K562 (cell line): Measurements from ENCODE around the gene PPIE. TPM values are rescaled to one million over a fixed set of nuclear protein-coding genes. Genes with fewer than 3 reads are reported as not detected.

Experiments
- ATAC-seq: fragments of 200-7000 bp; cut with Tn5 transposase; 3 replicates; pipeline ENCODE4 v1.9.1; 2020; ENCODE audit warnings: moderate library complexity
- BruUV-seq: library from RNA; stranded (reverse); fragments of 400-500 nt; replicated peaks from 2 replicates; lab custom pipeline; 2021; lab: Mats Ljungman, UMichigan
- CTCF ChIA-PET: fragments of 300-600 bp; formaldehyde crosslinking; extraction: SDS; loops from one replicate; lab custom pipeline; 2021; ENCODE audit warnings: low intra/inter-chr PET ratio; lab: Yijun Ruan, JAX
- POLR2A ChIA-PET: fragments of 300-600, 350-650 bp; sonication (Branson Sonifier 250); formaldehyde crosslinking; extraction: SDS; loops from one replicate; lab custom pipeline; 2021; ENCODE audit warnings: antibody characterized with exemption, inconsistent platforms; lab: Yijun Ruan, JAX
- DNase-seq, 4 experiments: peaks; one replicate each; pipeline versions ENCODE4 v3.0.0 to v3.0.0-alpha.2; 2011 to 2018; ENCODE audit warnings: low spot score in 3 of 4, mixed read lengths in 3 of 4; ENCODE audit errors: extremely low read depth in 1 of 4
- FAIRE-seq: peaks from 2 replicates; lab custom pipeline; 2011; peaks lifted over from hg19 to GRCh38; lab: Jason Lieb, UNC
- H2AFZ ChIP-seq: 2 replicates; pipeline ENCODE4 v1.6.0; 2011; ENCODE audit warnings: low read depth, low read length, control low read depth, inconsistent platforms
- H3K27ac ChIP-seq: fragments of 200-600 bp; 3 replicates; pipeline ENCODE4 v1.8.0; 2011; ENCODE audit warnings: low read depth, mild to moderate bottlenecking, control low read depth, inconsistent platforms, low read length, moderate library complexity, mixed read lengths; ENCODE audit errors: extremely low read depth
- H3K27me3 ChIP-seq, 2 experiments: fragments of 300-600 bp in 1 of 2; 2 replicates in 1 of 2; 3 replicates in 1 of 2; pipeline versions ENCODE4 v1.6.0 to v1.8.0; 2011; ENCODE audit warnings: inconsistent platforms in 2 of 2, low read length in 2 of 2, mild to moderate bottlenecking in 1 of 2, mixed read lengths in 1 of 2, moderate library complexity in 1 of 2; ENCODE audit not compliant: control insufficient read depth in 2 of 2, insufficient read depth in 2 of 2
- H3K36me3 ChIP-seq: fragments of 300-600 bp; 3 replicates; pipeline ENCODE4 v1.8.0; 2011; ENCODE audit warnings: mild to moderate bottlenecking, low read length, inconsistent platforms; ENCODE audit not compliant: control insufficient read depth, insufficient read depth
- H3K4me1 ChIP-seq, 2 experiments: fragments of 200-600 bp in 1 of 2; replicated peaks in 1 of 2; 2 replicates in 1 of 2; 3 replicates in 1 of 2; pipeline versions ENCODE4 v1.5.1 to v1.8.0; 2011; ENCODE audit warnings: inconsistent platforms in 2 of 2, low read length in 2 of 2, mild to moderate bottlenecking in 1 of 2, mixed read lengths in 1 of 2, moderate library complexity in 1 of 2; ENCODE audit not compliant: control insufficient read depth in 2 of 2, insufficient read depth in 2 of 2
- H3K4me2 ChIP-seq: 2 replicates; pipeline ENCODE4 v1.6.1; 2011; ENCODE audit warnings: low read length, control low read depth, inconsistent platforms, mixed read lengths; ENCODE audit not compliant: insufficient read depth
- H3K4me3 ChIP-seq: fragments of 200-600 bp; sonication (generic), shearing (Covaris generic); 2 replicates; pipeline ENCODE4 v1.5.1; 2016; ENCODE audit warnings: control low read depth, inconsistent platforms
- H3K79me2 ChIP-seq: fragments of 200-600 bp; 3 replicates; pipeline ENCODE4 v1.8.0; 2011; ENCODE audit warnings: low read length, inconsistent platforms; ENCODE audit not compliant: control insufficient read depth, insufficient read depth
- H3K9ac ChIP-seq, 2 experiments: 2 replicates each; pipeline versions ENCODE4 v1.6.0 to v1.6.1; 2011; ENCODE audit warnings: low read depth in 2 of 2, low read length in 2 of 2, control low read depth in 1 of 2, inconsistent platforms in 1 of 2, mild to moderate bottlenecking in 1 of 2, mixed read lengths in 1 of 2; ENCODE audit not compliant: insufficient read depth in 1 of 2
- H3K9me1 ChIP-seq: one replicate; pipeline ENCODE4 v1.6.0; 2011; ENCODE audit warnings: inconsistent platforms, mild to moderate bottlenecking, low read length, moderate library complexity; ENCODE audit not compliant: control insufficient read depth, insufficient read depth
- H3K9me3 ChIP-seq: replicated peaks from 2 replicates; pipeline ENCODE4 v1.5.1; 2011; ENCODE audit warnings: low read depth, low read length, inconsistent platforms; ENCODE audit not compliant: control insufficient read depth, insufficient read depth
- H4K20me1 ChIP-seq: replicated peaks from 2 replicates; pipeline ENCODE4 v1.6.1; 2011; ENCODE audit warnings: low read length, inconsistent platforms, mixed read lengths; ENCODE audit not compliant: control insufficient read depth, insufficient read depth
- ARID4B ChIP-seq: sonication (generic); formaldehyde crosslinking; IDR thresholded peaks from 2 replicates; pipeline ENCODE4 v1.8.0; 2022; ENCODE audit warnings: mild to moderate bottlenecking, missing genetic modification reagents
- ATF6 ChIP-seq: sonication (generic); formaldehyde crosslinking; IDR thresholded peaks from 2 replicates; pipeline ENCODE4 v1.4.0; 2020; ENCODE audit warnings: mild to moderate bottlenecking, missing genetic modification reagents
- CHD2 ChIP-seq: IDR thresholded peaks from 2 replicates; pipeline ENCODE4 v1.6.1; 2011; ENCODE audit warnings: low read depth, low read length
- FOXA3 ChIP-seq, 2 experiments: fragments of 450-650 bp in 1 of 2; sonication (generic) in 1 of 2; formaldehyde crosslinking; IDR thresholded peaks in 1 of 2; conservative IDR thresholded peaks in 1 of 2; 2 replicates each; pipeline versions ENCODE4 v1.4.0 to v1.8.0; 2020 to 2022; ENCODE audit warnings: mild to moderate bottlenecking in 2 of 2, missing genetic modification reagents in 1 of 2
- HOXB6 ChIP-seq: fragments of 250-450 bp; sonication (Bioruptor Pico); IDR thresholded peaks from 2 replicates; pipeline ENCODE4 v1.5.1; 2022; ENCODE audit warnings: mild to moderate bottlenecking, borderline replicate concordance
- IRF2 ChIP-seq: sonication (generic); formaldehyde crosslinking; IDR thresholded peaks from 2 replicates; pipeline ENCODE4 v1.8.1; 2022; ENCODE audit warnings: mild to moderate bottlenecking, missing genetic modification reagents
- SOX6 ChIP-seq: fragments of 450-650 bp; IDR thresholded peaks from 2 replicates; pipeline ENCODE4 v1.6.1; 2014; ENCODE audit warnings: mild to moderate bottlenecking
- STAG1 ChIP-seq: sonication (generic); formaldehyde crosslinking; IDR thresholded peaks from 2 replicates; pipeline ENCODE4 v1.5.0; 2020; ENCODE audit warnings: missing genetic modification reagents, borderline replicate concordance
- USF1 ChIP-seq: sonication (generic); formaldehyde crosslinking; IDR thresholded peaks from 2 replicates; pipeline ENCODE4 v1.9.0; 2022; ENCODE audit warnings: mild to moderate bottlenecking, missing genetic modification reagents
- WGBS: fragments of 100-300 bp; shearing (Covaris generic); methylation state at CpG from one replicate; pipeline ENCODE4 v1.1.6; 2016; ENCODE audit warnings: low coverage, mixed read lengths; ENCODE audit not compliant: insufficient coverage; ENCODE audit errors: missing lambda C conversion rate; 5-methylcytosine and 5-hydroxymethylcytosine counted together
- in situ Hi-C: fragments of 300-500 bp; cut with MboI; formaldehyde crosslinking; loops from 4 replicates; pipeline ENCODE4 v1.15.0; 2018; ENCODE audit warnings: inconsistent platforms, mixed read lengths
- intact Hi-C: fragments of 100-400 bp; cut with micrococcal nuclease; formaldehyde crosslinking; loops from 2 replicates; pipeline ENCODE4 v1.14.2; 2022
- polyA plus RNA-seq, 8 experiments: library from polyadenylated mRNA; depleted of rRNA in 4 of 8; stranded (reverse) in 5 of 8; unstranded in 3 of 8; fragments of >200 nt; fragmentation: Nextera tagmentation in 2 of 8; fragmentation: Illumina TruSeq in 1 of 8; extraction: Ambion mirVana in 2 of 8; extraction: Trizol in 1 of 8; gene quantifications; 2 replicates each; pipeline versions ENCODE4 v1.2.1 to v1.2.3, GENCODE V29; 2011 to 2014; ENCODE audit warnings: inconsistent platforms in 1 of 8, missing spikeins in 1 of 8
- total RNA-seq, 7 experiments: library from RNA; depleted of rRNA in 6 of 7; stranded (reverse); fragments of >200 nt in 6 of 7; fragmentation: Illumina TruSeq in 2 of 7; extraction: Trizol in 2 of 7; gene quantifications; 2 replicates each; pipeline versions ENCODE4 v1.2.1 to v1.2.3, GENCODE V29; 2011 to 2021; ENCODE audit warnings: low replicate concordance in 1 of 7
- TF ChIP-seq, protein P1 (sequence below): IDR thresholded peaks from 2 replicates; pipeline ENCODE4 v1.6.1; 2016; ENCODE audit warnings: missing genetic modification characterization, missing compliant biosample characterization
- TF ChIP-seq, protein P2 (sequence below): sonication (generic); formaldehyde crosslinking; IDR thresholded peaks from 2 replicates; pipeline ENCODE4 v1.9.0; 2022; ENCODE audit warnings: mild to moderate bottlenecking, missing genetic modification reagents

The PPIE gene
- total and polyA plus RNA-seq, 9 of the 15 experiments (the other 6 are each of a cell fraction or from before 2014, with no cell fraction given), result 75.4 to 444 (median 131) TPM

DNA sequence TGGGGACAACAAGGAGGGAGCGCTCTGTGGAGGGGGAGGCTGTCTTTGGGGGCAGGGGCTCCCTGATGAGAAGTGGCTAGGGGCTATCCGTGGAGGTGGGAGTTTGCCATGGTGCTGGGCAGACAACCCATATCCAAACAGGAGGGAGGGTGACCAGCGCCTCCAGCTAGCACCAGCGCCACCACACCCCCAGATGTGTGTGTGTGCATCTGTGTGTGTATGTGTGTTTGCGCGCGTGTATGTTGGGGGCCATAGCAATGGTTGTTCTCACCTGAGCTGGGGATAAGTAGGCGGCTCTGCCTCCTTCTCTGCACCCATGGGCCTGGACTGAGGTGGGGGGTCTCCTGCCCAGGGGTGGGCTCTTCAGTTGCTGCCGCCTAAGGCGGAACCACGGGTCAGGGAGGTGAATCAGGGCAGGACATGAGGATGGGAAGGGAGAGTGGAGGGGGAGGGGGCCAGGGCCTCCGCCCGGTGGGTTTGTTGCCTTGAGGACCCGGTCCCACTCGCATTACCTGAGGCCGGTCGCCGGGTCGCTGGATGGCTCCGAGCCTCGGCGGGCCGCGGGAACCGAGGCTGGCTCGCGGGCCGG lies 47.8 kb upstream of the PPIE start:
- intact Hi-C loops (no loop called here), in situ Hi-C loops (no loop called here)
- CTCF ChIA-PET, result interaction anchor here (0.7 kb wide), 1 partner anchor 190 kb away, joined by 3 read pairs; no protein-coding TSS in a partner anchor
- ATAC-seq (no peak; the same call in none of the 3 replicates), FAIRE-seq (no peak), DNase-seq (no peak)
- 7% methylated on average over 25 of the region's 28 CpGs for WGBS
- Histone ChIP-seq H3K4me3 (peak overlapping the region; percentile 15; the same call in 1 of the 2 replicates), H3K27ac (no peak overlapping the region), H3K9me3 (no peaks in the 10 kb centered on the region), H2AFZ (no peak overlapping the region), H3K4me1 (peaks cover 0 to 21% of the 10 kb centered on the region in 2 experiments; a peak in 2 of 5 replicates), H3K36me3 (no peaks in the 10 kb centered on the region), H3K27me3 (peaks cover 21 to 76% of the 10 kb centered on the region in 2 experiments; a peak in 4 of 5 replicates), H4K20me1 (no peaks in the 10 kb centered on the region), H3K9ac (peak overlapping the region in 1 of 2 experiments; percentile 69; a peak in 2 of 4 replicates), H3K79me2 (no peaks in the 10 kb centered on the region), H3K4me2 (peak overlapping the region; percentile 57), H3K9me1 (no peaks in the 10 kb centered on the region)
- POLR2A ChIA-PET, result interaction anchor here (1.0 to 1.4 kb wide), 5 partner anchors 10 to 208 kb away, joined by 3 to 5 read pairs (median 4); partner anchors contain the start of gene PPIE
- no TSS peak for BruUV-seq
- TF ChIP-seq SOX6, result no peak
- 0 out of 2 replicates have a peak, but pooled peaks have one; percentile 12 for TF ChIP-seq IRF2 (CRISPR knock-in tag)
- TF ChIP-seq, protein P1, sequence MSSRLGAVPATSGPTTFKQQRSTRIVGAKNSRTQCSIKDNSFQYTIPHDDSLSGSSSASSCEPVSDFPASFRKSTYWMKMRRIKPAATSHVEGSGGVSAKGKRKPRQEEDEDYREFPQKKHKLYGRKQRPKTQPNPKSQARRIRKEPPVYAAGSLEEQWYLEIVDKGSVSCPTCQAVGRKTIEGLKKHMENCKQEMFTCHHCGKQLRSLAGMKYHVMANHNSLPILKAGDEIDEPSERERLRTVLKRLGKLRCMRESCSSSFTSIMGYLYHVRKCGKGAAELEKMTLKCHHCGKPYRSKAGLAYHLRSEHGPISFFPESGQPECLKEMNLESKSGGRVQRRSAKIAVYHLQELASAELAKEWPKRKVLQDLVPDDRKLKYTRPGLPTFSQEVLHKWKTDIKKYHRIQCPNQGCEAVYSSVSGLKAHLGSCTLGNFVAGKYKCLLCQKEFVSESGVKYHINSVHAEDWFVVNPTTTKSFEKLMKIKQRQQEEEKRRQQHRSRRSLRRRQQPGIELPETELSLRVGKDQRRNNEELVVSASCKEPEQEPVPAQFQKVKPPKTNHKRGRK (tag), result no peak
- TF ChIP-seq USF1 (CRISPR knock-in tag), result 0 out of 2 replicates have a peak, but pooled peaks have one; percentile 42
- 0 out of 2 replicates have a peak, but pooled peaks have one; percentile 11 for TF ChIP-seq CHD2
- TF ChIP-seq FOXA3 (CRISPR knock-in tag; conservative IDR thresholded peaks at IDR 0.05 in 1 of 2, IDR thresholded peaks at IDR 0.05 in 1 of 2), result peak in 1 of 2 experiments; percentile 52; a peak in 1 of 4 replicates
- TF ChIP-seq, protein P2, sequence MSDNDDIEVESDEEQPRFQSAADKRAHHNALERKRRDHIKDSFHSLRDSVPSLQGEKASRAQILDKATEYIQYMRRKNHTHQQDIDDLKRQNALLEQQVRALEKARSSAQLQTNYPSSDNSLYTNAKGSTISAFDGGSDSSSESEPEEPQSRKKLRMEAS, result peak; percentile 41; the same call in 1 of the 2 replicates
- 0 out of 2 replicates have a peak, but pooled peaks have one; percentile 25 for TF ChIP-seq ARID4B (CRISPR knock-in tag)
- no peak for TF ChIP-seq HOXB6 (CRISPR knock-in tag)
- no peak for TF ChIP-seq STAG1 (CRISPR knock-in tag)
- TF ChIP-seq ATF6 (CRISPR knock-in tag), result 0 out of 2 replicates have a peak, but pooled peaks have one; percentile 78
